SK-N-SH (cell line): ENCODE results near the gene TEX19. TPM values are rescaled to one million over a fixed set of nuclear protein-coding genes. Genes with fewer than 3 reads are reported as not detected.

Experiments
- CTCF ChIA-PET: fragments of 300-600, 350-600 bp; formaldehyde crosslinking; extraction: SDS; loops from one replicate; lab custom pipeline; 2021; lab: Yijun Ruan, JAX
- POLR2A ChIA-PET: fragments of 350-600 bp; sonication (Branson Sonifier 250); formaldehyde crosslinking; extraction: SDS; loops from one replicate; lab custom pipeline; 2020; ENCODE audit warnings: antibody characterized with exemption, inconsistent platforms; lab: Yijun Ruan, JAX
- DNase-seq: peaks from one replicate; pipeline ENCODE4 v3.0.0; 2012
- H2AFZ ChIP-seq: fragments of 200-600 bp; sonication (generic); 2 replicates; pipeline ENCODE4 v1.8.1; 2016; ENCODE audit warnings: antibody characterized with exemption, mild to moderate bottlenecking, low read depth
- H3F3A ChIP-seq: fragments of 200-600 bp; sonication (generic); replicated peaks from 2 replicates; pipeline ENCODE3; 2016; ENCODE audit warnings: antibody characterized with exemption, mild to moderate bottlenecking; ENCODE audit not compliant: insufficient read depth
- H3K27ac ChIP-seq, 2 experiments: fragments of 200-500 bp in 1 of 2; fragments of 200-600 bp in 1 of 2; sonication (Bioruptor generic) in 1 of 2; sonication (generic), shearing (Covaris generic) in 1 of 2; 2 replicates each; pipeline versions ENCODE4 v1.5.1 to v1.6.1; 2014 to 2016; ENCODE audit warnings: low read depth in 2 of 2, inconsistent platforms in 1 of 2, low read length in 1 of 2, mild to moderate bottlenecking in 1 of 2, mixed read lengths in 1 of 2
- H3K27me3 ChIP-seq: fragments of 200-600 bp; sonication (generic), shearing (Covaris generic); 2 replicates; pipeline ENCODE4 v1.6.1; 2016; ENCODE audit warnings: mixed run types; ENCODE audit not compliant: insufficient read depth
- H3K36me3 ChIP-seq, 2 experiments: fragments of 200-500 bp in 1 of 2; fragments of 200-600 bp in 1 of 2; sonication (Bioruptor generic) in 1 of 2; sonication (generic) in 1 of 2; replicated peaks in 1 of 2; 2 replicates each; pipeline versions ENCODE3 to v1.5.1; 2014 to 2016; ENCODE audit warnings: low read length in 1 of 2, mild to moderate bottlenecking in 1 of 2; ENCODE audit not compliant: insufficient read depth in 2 of 2, control insufficient read depth in 1 of 2
- H3K4me1 ChIP-seq, 2 experiments: fragments of 200-500 bp in 1 of 2; fragments of 200-600 bp in 1 of 2; sonication (Bioruptor generic) in 1 of 2; sonication (generic), shearing (Covaris generic) in 1 of 2; 2 replicates each; pipeline versions ENCODE4 v1.5.1 to v1.6.1; 2014 to 2016; ENCODE audit warnings: low read depth in 1 of 2, low read length in 1 of 2, mixed run types in 1 of 2; ENCODE audit not compliant: insufficient read depth in 2 of 2, control insufficient read depth in 1 of 2
- H3K4me2 ChIP-seq: fragments of 200-600 bp; sonication (generic), shearing (Covaris generic); 2 replicates; pipeline ENCODE4 v1.6.1; 2017; ENCODE audit warnings: mixed run types
- H3K4me3 ChIP-seq, 2 experiments: fragments of 200-500 bp in 1 of 2; fragments of 200-600 bp in 1 of 2; sonication (Bioruptor generic) in 1 of 2; sonication (generic), shearing (Covaris generic) in 1 of 2; 2 replicates each; pipeline versions ENCODE4 v1.5.1 to v1.8.1; 2014 to 2016; ENCODE audit warnings: low read depth in 2 of 2, inconsistent platforms in 1 of 2, low read length in 1 of 2, mild to moderate bottlenecking in 1 of 2, mixed read lengths in 1 of 2, moderate library complexity in 1 of 2
- H3K79me2 ChIP-seq: fragments of 200-600 bp; sonication (generic); 2 replicates; pipeline ENCODE4 v1.8.1; 2017; ENCODE audit warnings: mild to moderate bottlenecking; ENCODE audit not compliant: insufficient read depth
- H3K9ac ChIP-seq: fragments of 200-600 bp; sonication (generic); 2 replicates; pipeline ENCODE4 v1.6.1; 2017; ENCODE audit warnings: mixed run types
- H3K9me2 ChIP-seq: fragments of 200-600 bp; sonication (generic); 2 replicates; pipeline ENCODE4 v1.6.1; 2017; ENCODE audit warnings: mixed run types
- H3K9me3 ChIP-seq: fragments of 200-600 bp; sonication (generic); 2 replicates; pipeline ENCODE4 v1.6.1; 2017; ENCODE audit warnings: mixed run types, mild to moderate bottlenecking, moderate library complexity
- H4K20me1 ChIP-seq: fragments of 200-600 bp; sonication (generic); 2 replicates; pipeline ENCODE4 v1.6.1; 2017; ENCODE audit warnings: mild to moderate bottlenecking, mixed run types; ENCODE audit not compliant: insufficient read depth
- ELF1 ChIP-seq: IDR thresholded peaks from 2 replicates; pipeline ENCODE4 v1.4.0; 2012
- FOSL2 ChIP-seq: IDR thresholded peaks from 2 replicates; pipeline ENCODE4 v1.4.0; 2012; ENCODE audit warnings: low read depth, mild to moderate bottlenecking, moderate library complexity, borderline replicate concordance
- GABPA ChIP-seq: IDR thresholded peaks from 2 replicates; pipeline ENCODE4 v1.4.0; 2012; ENCODE audit warnings: low read depth, mild to moderate bottlenecking
- JUND ChIP-seq: IDR thresholded peaks from 2 replicates; pipeline ENCODE4 v1.4.0; 2012
- MAX ChIP-seq: IDR thresholded peaks from 2 replicates; pipeline ENCODE4 v1.4.0; 2012; ENCODE audit warnings: low read depth
- MEF2A ChIP-seq: IDR thresholded peaks from 2 replicates; pipeline ENCODE4 v1.4.0; 2012; ENCODE audit warnings: low read depth, borderline replicate concordance
- PBX3 ChIP-seq: IDR thresholded peaks from 2 replicates; pipeline ENCODE4; 2012
- POLR2AphosphoS5 ChIP-seq: IDR thresholded peaks from 2 replicates; pipeline ENCODE4 v1.6.1; 2012; ENCODE audit warnings: low read depth, low read length
- REST ChIP-seq: IDR thresholded peaks from 2 replicates; pipeline ENCODE4 v1.6.1; 2012; ENCODE audit warnings: mild to moderate bottlenecking, low read depth, low read length, moderate library complexity
- SIN3A ChIP-seq: IDR thresholded peaks from 2 replicates; pipeline ENCODE4 v1.6.1; 2012; ENCODE audit warnings: low read depth, mild to moderate bottlenecking, low read length, moderate library complexity, borderline replicate concordance
- TCF12 ChIP-seq: IDR thresholded peaks from 2 replicates; pipeline ENCODE4 v1.4.0; 2012
- YY1 ChIP-seq: IDR thresholded peaks from 2 replicates; pipeline ENCODE4 v1.4.0; 2012; ENCODE audit warnings: low read depth, mild to moderate bottlenecking
- WGBS: methylation state at CpG from one replicate; pipeline ENCODE4 v1.1.6; 2017; ENCODE audit warnings: low lambda C conversion rate; 5-methylcytosine and 5-hydroxymethylcytosine counted together
- polyA plus RNA-seq, 3 experiments: library from polyadenylated mRNA; depleted of rRNA; stranded (reverse); fragments of >200 nt; gene quantifications; 2 replicates each; pipeline ENCODE4 v1.2.3, GENCODE V29; 2012
- TF ChIP-seq, protein P1 (sequence below): IDR thresholded peaks from 2 replicates; pipeline ENCODE4 v1.4.0; 2012; ENCODE audit warnings: low read depth, borderline replicate concordance
- TF ChIP-seq, protein P2 (sequence below): IDR thresholded peaks from 2 replicates; pipeline ENCODE4 v1.4.0; 2012; ENCODE audit warnings: low read depth, borderline replicate concordance

TEX19 gene
- polyA plus RNA-seq, 1 of the 3 experiments (the other 2 are of a cell fraction): 0.10 TPM

GRCh38 chr17:82396601-82397435, 37.8 kb downstream of the TEX19 start:
- Histone ChIP-seq H3K27me3 (no peaks in the 10 kb centered on the region), H3K36me3 (peaks cover 2 to 5% of the 10 kb centered on the region in 2 experiments), H3K9me3 (no peaks in the 10 kb centered on the region), H3K4me1 (peaks cover 9 to 35% of the 10 kb centered on the region in 2 experiments; a peak in 3 of 4 replicates), H3K4me3 (no peak overlapping the region), H3K27ac (peak overlapping the region in 1 of 2 experiments; percentile 35; a peak in 3 of 4 replicates), H3K9me2 (no peaks in the 10 kb centered on the region), H3F3A (peaks cover 11% of the 10 kb centered on the region), H3K4me2 (peak overlapping the region; percentile 26; the same call in 1 of the 2 replicates), H2AFZ (no peak overlapping the region), H3K9ac (no peak overlapping the region), H3K79me2 (no peaks in the 10 kb centered on the region), H4K20me1 (no peaks in the 10 kb centered on the region)
- TF ChIP-seq, protein P1, sequence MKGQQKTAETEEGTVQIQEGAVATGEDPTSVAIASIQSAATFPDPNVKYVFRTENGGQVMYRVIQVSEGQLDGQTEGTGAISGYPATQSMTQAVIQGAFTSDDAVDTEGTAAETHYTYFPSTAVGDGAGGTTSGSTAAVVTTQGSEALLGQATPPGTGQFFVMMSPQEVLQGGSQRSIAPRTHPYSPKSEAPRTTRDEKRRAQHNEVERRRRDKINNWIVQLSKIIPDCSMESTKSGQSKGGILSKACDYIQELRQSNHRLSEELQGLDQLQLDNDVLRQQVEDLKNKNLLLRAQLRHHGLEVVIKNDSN: no peak
- TF ChIP-seq PBX3 (no peak; the same call in 1 of the 2 replicates), POLR2AphosphoS5 (no peak), MAX (0 out of 2 replicates have a peak, but pooled peaks have one; percentile 22), GABPA (no peak), YY1 (no peak), SIN3A (peak; percentile 60; the same call in 1 of the 2 replicates), JUND (no peak; the same call in 1 of the 2 replicates), MEF2A (no peak), ELF1 (no peak), REST (peak; percentile 90), TCF12 (peak; percentile 42; the same call in 1 of the 2 replicates), FOSL2 (peak; percentile 38; the same call in 1 of the 2 replicates)
- TF ChIP-seq, protein P2, sequence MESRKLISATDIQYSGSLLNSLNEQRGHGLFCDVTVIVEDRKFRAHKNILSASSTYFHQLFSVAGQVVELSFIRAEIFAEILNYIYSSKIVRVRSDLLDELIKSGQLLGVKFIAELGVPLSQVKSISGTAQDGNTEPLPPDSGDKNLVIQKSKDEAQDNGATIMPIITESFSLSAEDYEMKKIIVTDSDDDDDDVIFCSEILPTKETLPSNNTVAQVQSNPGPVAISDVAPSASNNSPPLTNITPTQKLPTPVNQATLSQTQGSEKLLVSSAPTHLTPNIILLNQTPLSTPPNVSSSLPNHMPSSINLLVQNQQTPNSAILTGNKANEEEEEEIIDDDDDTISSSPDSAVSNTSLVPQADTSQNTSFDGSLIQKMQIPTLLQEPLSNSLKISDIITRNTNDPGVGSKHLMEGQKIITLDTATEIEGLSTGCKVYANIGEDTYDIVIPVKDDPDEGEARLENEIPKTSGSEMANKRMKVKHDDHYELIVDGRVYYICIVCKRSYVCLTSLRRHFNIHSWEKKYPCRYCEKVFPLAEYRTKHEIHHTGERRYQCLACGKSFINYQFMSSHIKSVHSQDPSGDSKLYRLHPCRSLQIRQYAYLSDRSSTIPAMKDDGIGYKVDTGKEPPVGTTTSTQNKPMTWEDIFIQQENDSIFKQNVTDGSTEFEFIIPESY: no peak
- DNase-seq: no peak
- CTCF ChIA-PET: interaction anchor here (0.9 to 1.1 kb wide), 2 partner anchors 9 to 157 kb away, joined by 3 read pairs; no protein-coding TSS in a partner anchor
- POLR2A ChIA-PET: no interaction called here
- WGBS: 59% methylated on average over 15 of the region's 19 CpGs
